Measurements from ENCODE around the gene ZMIZ1. TPM values are rescaled to one million over a fixed set of nuclear protein-coding genes. Genes with fewer than 3 reads are reported as not detected.

The ZMIZ1 gene
- total and polyA plus RNA-seq, 8 donors: 63.1 to 87.2 (median 76.8) TPM

DNA sequence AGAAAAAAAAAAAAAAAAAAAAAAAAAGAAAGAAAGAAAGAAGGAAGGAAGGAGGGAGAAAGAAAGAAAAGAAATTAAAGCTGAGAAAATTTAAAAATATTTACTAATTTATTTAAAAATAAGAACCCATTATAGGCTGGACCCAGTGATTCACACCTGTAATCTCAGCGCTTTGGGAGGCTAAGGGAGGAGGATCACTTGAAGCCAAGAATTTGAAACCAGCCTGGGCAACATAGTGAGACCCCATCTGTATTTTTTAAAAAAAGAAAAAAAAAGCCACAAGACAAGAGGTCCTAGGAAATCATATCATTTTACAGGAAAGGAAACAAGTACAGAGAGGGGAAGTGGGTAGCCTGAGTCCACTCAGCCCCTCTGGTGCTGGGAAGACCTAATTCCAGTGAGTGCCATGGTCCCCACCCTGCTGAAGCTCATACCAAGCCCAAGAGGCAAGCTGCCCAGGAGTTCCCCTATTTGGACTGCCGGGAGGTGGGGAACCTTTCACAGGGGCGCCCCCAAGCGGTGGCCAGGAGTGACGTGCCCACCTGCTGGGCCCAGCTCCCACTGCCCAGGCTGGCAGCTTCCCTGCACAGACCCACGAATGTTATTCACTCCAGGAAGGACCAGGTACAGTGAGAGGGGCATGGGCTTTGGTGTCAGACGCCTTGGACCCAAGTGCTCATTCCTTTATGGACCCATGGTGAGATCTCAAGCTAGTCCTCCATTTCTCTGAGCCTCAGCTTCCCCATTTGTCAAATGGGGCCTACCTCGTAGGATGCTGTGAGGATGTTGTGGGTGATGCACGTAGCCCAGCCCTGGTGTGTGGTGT lies 133.6 kb downstream of the ZMIZ1 start:
- Histone ChIP-seq H3K4me1 (peaks cover 0 to 7% of the 10 kb centered on the region in 2 donors), H3K4me3 (no peak overlapping the region), H3K27me3 (no peaks in the 10 kb centered on the region), H3K27ac (no peak overlapping the region), H3K36me3 (peaks cover 0 to 60% of the 10 kb centered on the region in 2 donors), H3K9me3 (no peaks in the 10 kb centered on the region)
- peak; percentile 72 for ATAC-seq
- intact Hi-C loops (cut with DNase I): no loop called here
- TF ChIP-seq, protein P1, sequence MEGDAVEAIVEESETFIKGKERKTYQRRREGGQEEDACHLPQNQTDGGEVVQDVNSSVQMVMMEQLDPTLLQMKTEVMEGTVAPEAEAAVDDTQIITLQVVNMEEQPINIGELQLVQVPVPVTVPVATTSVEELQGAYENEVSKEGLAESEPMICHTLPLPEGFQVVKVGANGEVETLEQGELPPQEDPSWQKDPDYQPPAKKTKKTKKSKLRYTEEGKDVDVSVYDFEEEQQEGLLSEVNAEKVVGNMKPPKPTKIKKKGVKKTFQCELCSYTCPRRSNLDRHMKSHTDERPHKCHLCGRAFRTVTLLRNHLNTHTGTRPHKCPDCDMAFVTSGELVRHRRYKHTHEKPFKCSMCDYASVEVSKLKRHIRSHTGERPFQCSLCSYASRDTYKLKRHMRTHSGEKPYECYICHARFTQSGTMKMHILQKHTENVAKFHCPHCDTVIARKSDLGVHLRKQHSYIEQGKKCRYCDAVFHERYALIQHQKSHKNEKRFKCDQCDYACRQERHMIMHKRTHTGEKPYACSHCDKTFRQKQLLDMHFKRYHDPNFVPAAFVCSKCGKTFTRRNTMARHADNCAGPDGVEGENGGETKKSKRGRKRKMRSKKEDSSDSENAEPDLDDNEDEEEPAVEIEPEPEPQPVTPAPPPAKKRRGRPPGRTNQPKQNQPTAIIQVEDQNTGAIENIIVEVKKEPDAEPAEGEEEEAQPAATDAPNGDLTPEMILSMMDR (IDR thresholded peaks at IDR 0.05): peak; percentile 28 to 58
- peak in 3 of 4 donors; percentile 45 to 88 (median 67) for DNase-seq

DNA sequence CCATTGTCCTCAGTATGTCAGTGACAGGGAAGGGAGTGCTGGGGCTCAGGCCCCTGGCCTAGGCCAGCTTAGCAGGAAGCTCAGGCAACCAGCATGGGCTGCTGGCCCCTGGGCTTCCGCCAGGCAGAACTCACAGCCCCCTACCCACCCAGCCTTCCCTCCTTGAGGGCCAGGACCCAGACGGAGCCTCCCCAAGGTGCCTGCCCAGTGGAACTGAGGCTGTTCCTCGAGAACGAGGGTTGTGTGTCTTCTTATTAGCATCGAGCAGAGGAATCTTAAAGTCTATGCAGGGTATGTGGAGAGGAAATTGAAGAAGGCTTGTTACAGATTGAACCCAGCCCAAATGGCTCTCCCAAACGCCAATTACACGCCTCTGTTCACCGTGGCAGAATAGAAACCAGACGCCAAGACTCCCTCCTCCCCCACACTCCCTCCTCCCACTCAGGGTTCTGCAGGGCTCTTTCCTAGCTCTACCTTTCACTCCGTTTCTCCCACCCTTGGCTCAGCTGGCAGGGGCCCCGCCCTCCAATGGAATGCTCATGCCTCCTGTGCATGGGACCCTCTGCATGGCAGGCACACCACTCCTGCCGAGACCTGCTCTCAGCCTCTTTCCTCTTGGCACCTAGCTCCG lies 134.4 kb downstream of the ZMIZ1 start:
- DNase-seq (peak in 1 of 4 donors; percentile 33), ATAC-seq (peak; percentile 6)
- intact Hi-C loops (cut with DNase I): no loop called here
- TF ChIP-seq, protein P1 (IDR thresholded peaks at IDR 0.05): no peak
- no peaks in the 10 kb centered on the region for H3K9me3 ChIP-seq
- H3K4me3 ChIP-seq: no peak overlapping the region
- H3K36me3 ChIP-seq: peaks cover 0 to 62% of the 10 kb centered on the region in 2 donors
- no peaks in the 10 kb centered on the region for H3K27me3 ChIP-seq
- peaks cover 0 to 7% of the 10 kb centered on the region in 2 donors for H3K4me1 ChIP-seq
- no peak overlapping the region for H3K27ac ChIP-seq

DNA sequence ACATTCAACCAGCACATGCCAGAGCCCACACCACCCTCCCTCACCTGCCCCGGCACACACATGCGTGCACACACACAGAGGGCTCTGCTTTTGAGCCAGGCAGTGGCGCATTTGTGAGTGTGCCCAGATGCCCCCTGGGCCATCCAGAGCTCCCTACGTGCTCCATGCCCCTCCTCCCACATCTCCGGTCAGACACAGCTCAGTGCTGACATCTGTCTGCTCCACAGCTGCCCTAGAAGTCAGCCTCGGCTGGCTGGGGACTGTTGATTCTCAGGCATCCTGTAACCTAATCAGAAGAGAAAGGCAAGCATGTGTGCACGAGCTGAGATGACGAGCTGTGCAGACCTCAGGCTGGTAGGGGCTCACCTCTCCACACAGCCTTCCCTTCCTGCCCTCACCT lies 135.1 kb downstream of the ZMIZ1 start:
- Histone ChIP-seq H3K4me3 (no peak overlapping the region), H3K27me3 (no peaks in the 10 kb centered on the region), H3K9me3 (no peaks in the 10 kb centered on the region), H3K27ac (no peak overlapping the region), H3K4me1 (peaks cover 0 to 7% of the 10 kb centered on the region in 2 donors), H3K36me3 (peaks cover 0 to 69% of the 10 kb centered on the region in 2 donors)
- intact Hi-C loops (cut with DNase I): no loop called here
- ATAC-seq (no peak), DNase-seq (peak in 1 of 4 donors; percentile 63)
- TF ChIP-seq, protein P1 (IDR thresholded peaks at IDR 0.05): no peak

DNA sequence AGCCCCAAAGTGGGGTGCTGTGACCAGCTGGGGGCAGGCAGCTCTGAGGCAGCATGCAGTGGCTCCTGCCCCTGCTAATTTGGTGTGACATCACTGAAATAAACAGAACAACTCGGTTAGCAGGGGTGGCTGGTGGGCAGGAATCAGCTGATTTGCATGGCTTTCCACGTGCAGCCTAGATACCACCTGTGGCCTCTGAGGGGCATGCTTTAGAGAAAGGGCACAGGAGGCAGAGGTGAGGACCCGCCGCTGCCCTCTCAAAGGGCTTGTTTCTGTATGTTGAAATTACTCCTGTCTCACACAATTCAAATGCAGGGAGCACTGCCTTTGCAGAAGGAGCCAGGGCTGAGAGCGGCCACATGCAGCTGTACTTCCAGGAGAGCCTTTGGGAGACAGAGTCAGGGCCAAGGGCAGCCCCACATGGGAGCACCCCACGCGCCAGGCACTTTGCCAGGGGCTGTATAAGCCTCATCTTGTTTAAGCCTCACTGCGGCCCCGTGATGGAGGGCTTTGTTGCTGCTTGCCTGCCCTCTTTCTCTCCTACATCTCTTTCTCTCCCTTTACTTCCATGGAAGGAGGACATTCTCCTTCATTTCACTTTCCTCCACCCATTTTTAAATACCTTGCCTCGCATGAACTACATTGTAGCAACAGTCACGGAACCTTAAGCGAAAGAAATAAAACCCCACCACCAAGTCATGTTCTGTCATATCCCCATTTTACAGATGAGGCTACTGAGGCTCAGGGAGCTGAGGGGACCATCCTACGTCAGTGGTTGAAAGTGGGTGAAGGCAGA lies 137.7 kb downstream of the ZMIZ1 start:
- H3K4me3 ChIP-seq: no peak overlapping the region
- TF ChIP-seq, protein P1 (IDR thresholded peaks at IDR 0.05): no peak
- ATAC-seq (no peak), DNase-seq (peak in 1 of 4 donors; percentile 63)
- no peaks in the 10 kb centered on the region for H3K27me3 ChIP-seq
- no peaks in the 10 kb centered on the region for H3K9me3 ChIP-seq
- H3K36me3 ChIP-seq: peaks cover 0 to 90% of the 10 kb centered on the region in 2 donors
- intact Hi-C loops (cut with DNase I): no loop called here
- H3K4me1 ChIP-seq: peaks cover 0 to 4% of the 10 kb centered on the region in 2 donors
- no peak overlapping the region for H3K27ac ChIP-seq

DNA sequence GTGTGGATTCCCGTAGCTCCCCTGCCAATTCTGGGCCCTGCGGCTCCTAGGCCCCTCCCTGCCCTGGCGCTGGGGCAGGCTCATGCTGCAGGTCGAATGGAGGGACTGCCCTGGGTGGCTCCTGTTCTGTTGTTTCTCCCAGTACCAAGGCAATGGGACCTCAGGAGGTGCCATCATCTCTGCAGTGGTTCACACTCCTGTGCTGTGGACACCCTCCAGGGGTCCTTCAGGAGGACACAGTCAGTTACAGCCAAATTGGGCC lies 138.3 kb downstream of the ZMIZ1 start:
- no peak overlapping the region for H3K27ac ChIP-seq
- DNase-seq: peak in 1 of 4 donors; percentile 64
- H3K4me1 ChIP-seq: no peaks in the 10 kb centered on the region
- TF ChIP-seq, protein P1 (IDR thresholded peaks at IDR 0.05): no peak
- no peaks in the 10 kb centered on the region for H3K27me3 ChIP-seq
- intact Hi-C loops (cut with DNase I): no loop called here
- H3K4me3 ChIP-seq: no peak overlapping the region
- no peak for ATAC-seq
- H3K36me3 ChIP-seq: peaks cover 0 to 90% of the 10 kb centered on the region in 2 donors
- H3K9me3 ChIP-seq: no peaks in the 10 kb centered on the region

Data from left lung (tissue), 10 donors.